ENCODE measurements around the gene PDXDC1. TPM values are rescaled to one million over a fixed set of nuclear protein-coding genes. Genes with fewer than 3 reads are reported as not detected.
"Not testable (repeated sequence)": the region's sequence is repeated elsewhere in the genome, so short reads cannot be mapped to it uniquely, and the experiment has no call there.

PDXDC1 gene
- total and polyA plus RNA-seq, 12 donors, result 24.9 to 88.5 (median 69.4) TPM

- ATAC-seq (peak; percentile 20 to 49 (median 26)), DNase-seq (peak; percentile 54 to 69)
- intact Hi-C loops (cut with DNase I), result no loop called here
Observed at GRCh38 chr16:15055141-15056053, 80.6 kb downstream of the PDXDC1 start.

GRCh38 chr16:15057681-15058417 is 83.0 kb downstream of the PDXDC1 start:
- peaks cover 0 to 47% (median 26%) of the 10 kb centered on the region in 9 donors for H3K36me3 ChIP-seq
- H3K27ac ChIP-seq, result no peak overlapping the region
- no peak for ATAC-seq
- intact Hi-C loops (cut with DNase I), result no loop called here
- 85 to 87% methylated on average over 7 of the region's 7 CpGs for WGBS, 2 donors
- H3K9me3 ChIP-seq, result no peaks in the 10 kb centered on the region
- H3K4me1 ChIP-seq, result peaks cover 3 to 40% (median 12%) of the 10 kb centered on the region in 9 donors
- no peak for DNase-seq
- H3K27me3 ChIP-seq, result no peaks in the 10 kb centered on the region
- H3K4me3 ChIP-seq, result no peak overlapping the region
- TF ChIP-seq, protein P1, sequence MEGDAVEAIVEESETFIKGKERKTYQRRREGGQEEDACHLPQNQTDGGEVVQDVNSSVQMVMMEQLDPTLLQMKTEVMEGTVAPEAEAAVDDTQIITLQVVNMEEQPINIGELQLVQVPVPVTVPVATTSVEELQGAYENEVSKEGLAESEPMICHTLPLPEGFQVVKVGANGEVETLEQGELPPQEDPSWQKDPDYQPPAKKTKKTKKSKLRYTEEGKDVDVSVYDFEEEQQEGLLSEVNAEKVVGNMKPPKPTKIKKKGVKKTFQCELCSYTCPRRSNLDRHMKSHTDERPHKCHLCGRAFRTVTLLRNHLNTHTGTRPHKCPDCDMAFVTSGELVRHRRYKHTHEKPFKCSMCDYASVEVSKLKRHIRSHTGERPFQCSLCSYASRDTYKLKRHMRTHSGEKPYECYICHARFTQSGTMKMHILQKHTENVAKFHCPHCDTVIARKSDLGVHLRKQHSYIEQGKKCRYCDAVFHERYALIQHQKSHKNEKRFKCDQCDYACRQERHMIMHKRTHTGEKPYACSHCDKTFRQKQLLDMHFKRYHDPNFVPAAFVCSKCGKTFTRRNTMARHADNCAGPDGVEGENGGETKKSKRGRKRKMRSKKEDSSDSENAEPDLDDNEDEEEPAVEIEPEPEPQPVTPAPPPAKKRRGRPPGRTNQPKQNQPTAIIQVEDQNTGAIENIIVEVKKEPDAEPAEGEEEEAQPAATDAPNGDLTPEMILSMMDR (IDR thresholded peaks at IDR 0.05), result no peak

More at GRCh38 chr16:15055141-15056053, 80.6 kb downstream of the PDXDC1 start:
- 2 to 3% methylated on average over 56 to 81 of the region's 81 CpGs for WGBS, 2 donors
- Histone ChIP-seq H3K9me3 (no peaks in the 10 kb centered on the region), H3K27ac (peak overlapping the region; percentile 47 to 91 (median 89)), H3K4me3 (peak overlapping the region; percentile 77 to 100 (median 98)), H3K27me3 (no peaks in the 10 kb centered on the region), H3K36me3 (peaks cover 0 to 22% (median 13%) of the 10 kb centered on the region in 9 donors), H3K4me1 (peaks cover 3 to 37% (median 12%) of the 10 kb centered on the region in 9 donors)
- TF ChIP-seq, protein P1 (IDR thresholded peaks at IDR 0.05), result peak in 3 of 9 donors; percentile 5 to 19 (median 13)

- DNase-seq (no peak), ATAC-seq (no peak)
- Histone ChIP-seq H3K4me3 (no peak overlapping the region), H3K9me3 (no peaks in the 10 kb centered on the region), H3K27ac (no peak overlapping the region), H3K27me3 (no peaks in the 10 kb centered on the region), H3K4me1 (peaks cover 3 to 29% (median 9%) of the 10 kb centered on the region in 9 donors), H3K36me3 (peaks cover 0 to 62% (median 29%) of the 10 kb centered on the region in 9 donors)
- TF ChIP-seq, protein P1 (IDR thresholded peaks at IDR 0.05), result no peak
- intact Hi-C loops (cut with DNase I), result no loop called here
- 65 to 89% methylated on average over 3 of the region's 3 CpGs for WGBS, 2 donors
Observed at GRCh38 chr16:15059324-15059723, 84.5 kb downstream of the PDXDC1 start.

DNA sequence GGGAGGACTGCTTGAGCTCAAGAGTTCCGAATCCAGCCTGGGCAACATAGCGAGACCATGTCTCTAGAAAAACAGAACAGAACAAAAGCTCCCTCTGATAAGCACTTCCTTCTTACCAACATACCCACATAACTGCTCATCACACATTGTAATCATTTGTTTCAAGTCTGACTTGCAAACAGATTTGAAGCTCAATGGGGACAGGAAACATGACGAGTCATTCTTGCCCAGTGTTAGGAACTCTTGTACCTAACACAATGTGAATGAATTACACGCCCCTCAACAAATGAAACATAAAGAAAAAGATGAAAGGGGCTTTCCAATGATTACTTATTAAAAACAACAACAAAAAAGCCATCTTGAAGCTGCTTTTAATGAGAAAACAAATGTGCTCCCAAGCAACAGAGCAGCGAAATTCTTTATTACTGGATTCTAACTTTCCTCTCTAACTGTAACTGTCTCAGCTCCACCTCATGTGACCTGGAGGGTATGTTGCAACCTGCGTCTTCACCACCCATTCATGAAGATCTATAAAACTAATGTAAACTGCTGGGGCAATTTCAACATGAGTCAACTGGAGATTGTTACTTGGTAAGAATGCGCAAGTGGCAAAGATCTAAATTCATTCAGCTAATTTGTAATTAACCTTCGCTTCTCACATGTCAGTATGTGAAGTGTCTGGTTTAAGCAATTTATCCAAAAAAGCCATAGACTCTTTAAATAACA is 87.4 kb downstream of the PDXDC1 start:
- H3K4me3 ChIP-seq; H3K9me3 ChIP-seq; H3K27me3 ChIP-seq; DNase-seq; intact Hi-C loops (cut with DNase I); ATAC-seq: not testable (repeated sequence)
- H3K36me3 ChIP-seq, result peaks cover 0 to 87% (median 45%) of the 10 kb centered on the region in 9 donors
- WGBS, 2 donors, result 91 to 92% methylated on average over 8 of the region's 8 CpGs
- peaks cover 0 to 11% (median 0%) of the 10 kb centered on the region in 9 donors for H3K4me1 ChIP-seq
- peak overlapping the region in 1 of 10 donors; percentile 46 for H3K27ac ChIP-seq

GRCh38 chr16:15065961-15066360 is 91.1 kb downstream of the PDXDC1 start:
- intact Hi-C loops (cut with DNase I); H3K4me1 ChIP-seq; ATAC-seq; H3K27ac ChIP-seq; H3K4me3 ChIP-seq; H3K9me3 ChIP-seq; DNase-seq; H3K27me3 ChIP-seq: not testable (repeated sequence)
- peaks cover 0 to 94% (median 47%) of the 10 kb centered on the region in 9 donors for H3K36me3 ChIP-seq
- 94 to 97% methylated on average over 4 of the region's 4 CpGs for WGBS, 2 donors

- H3K4me1 ChIP-seq; ATAC-seq; DNase-seq; intact Hi-C loops (cut with DNase I); H3K9me3 ChIP-seq; H3K4me3 ChIP-seq; H3K27me3 ChIP-seq; H3K27ac ChIP-seq: not testable (repeated sequence)
- H3K36me3 ChIP-seq, result peaks cover 0 to 92% (median 43%) of the 10 kb centered on the region in 9 donors
- WGBS, 2 donors, result 90 to 95% methylated on average over 6 to 7 of the region's 8 CpGs
Observed at GRCh38 chr16:15066690-15067089, 91.9 kb downstream of the PDXDC1 start.

GRCh38 chr16:15071013-15071412 is 96.2 kb downstream of the PDXDC1 start:
- H3K4me3 ChIP-seq; intact Hi-C loops (cut with DNase I); H3K9me3 ChIP-seq; DNase-seq; ATAC-seq; H3K4me1 ChIP-seq; H3K27ac ChIP-seq; H3K27me3 ChIP-seq: not testable (repeated sequence)
- peaks cover 0 to 84% (median 42%) of the 10 kb centered on the region in 9 donors for H3K36me3 ChIP-seq
- WGBS, 2 donors, result 77 to 82% methylated on average over 4 of the region's 4 CpGs
